Measurements from ENCODE around the gene EFTUD2. TPM values are rescaled to one million over a fixed set of nuclear protein-coding genes. Genes with fewer than 3 reads are reported as not detected.

Gene EFTUD2
- total and polyA plus RNA-seq, 4 donors: 35.5 to 93.3 (median 73.3) TPM

- Histone ChIP-seq H3K4me3 (no peak overlapping the region), H3K4me1 (ENCODE audit: control insufficient read depth in 5 of 5, insufficient read depth in 5 of 5, low read length in 5 of 5) (peaks cover 0 to 8% (median 0%) of the 10 kb centered on the region in 5 donors), H3K36me3 (ENCODE audit: control insufficient read depth in 4 of 4, insufficient read depth in 4 of 4, low read length in 4 of 4) (no peaks in the 10 kb centered on the region), H3K27ac (ENCODE audit: low read depth in 1 of 2, low read length in 1 of 2) (no peak overlapping the region), H3K9me3 (ENCODE audit: control insufficient read depth in 4 of 4, insufficient read depth in 3 of 4, low read length in 3 of 4) (peaks cover 0 to 2% (median 0%) of the 10 kb centered on the region in 4 donors), H3K9ac (ENCODE audit: insufficient read depth in 1 of 2, low read length in 2 of 2) (no peak overlapping the region), H3K27me3 (ENCODE audit: control insufficient read depth in 3 of 3, insufficient read depth in 3 of 3, low read length in 2 of 3) (peaks cover 0 to 21% (median 19%) of the 10 kb centered on the region in 3 donors)
- 91 to 94% methylated on average over 4 of the region's 4 CpGs for WGBS, 2 donors
- TF ChIP-seq CTCF (IDR thresholded peaks at IDR 0.05; ENCODE audit: control extremely low read depth, extremely low read depth): no peak
- DNase-seq (no peak), ATAC-seq (ENCODE audit: insufficient read depth, low FRiP score) (no peak)
These were observed 14.9 kb upstream of the EFTUD2 start for GRCh38 chr17:44914148-44914547.

DNA sequence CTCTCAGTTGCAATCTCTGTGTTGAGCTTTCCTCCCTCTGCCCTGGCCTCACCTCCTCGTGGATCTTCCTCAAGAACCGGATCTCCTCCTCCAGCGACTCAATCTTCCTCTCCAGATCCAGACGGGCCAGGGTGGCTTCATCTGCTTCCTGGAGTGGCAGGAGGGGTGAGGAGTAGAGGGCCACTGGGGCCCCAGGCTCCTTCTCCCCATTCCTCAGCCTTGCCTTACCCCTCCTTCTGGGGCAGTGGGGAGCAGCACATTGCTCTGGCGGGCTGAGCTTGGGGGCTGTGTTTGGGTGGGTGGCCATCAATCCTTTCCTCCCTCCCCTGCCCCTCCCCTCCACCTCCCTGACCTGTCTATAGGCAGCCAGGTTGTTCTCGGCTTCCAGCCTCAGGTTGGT is 14.4 kb upstream of the EFTUD2 start:
- no peak overlapping the region for H3K9ac ChIP-seq (ENCODE audit: insufficient read depth in 1 of 2, low read length in 2 of 2)
- peaks cover 0 to 21% (median 19%) of the 10 kb centered on the region in 3 donors for H3K27me3 ChIP-seq (ENCODE audit: control insufficient read depth in 3 of 3, insufficient read depth in 3 of 3, low read length in 2 of 3)
- no peak for ATAC-seq (ENCODE audit: insufficient read depth, low FRiP score)
- no peaks in the 10 kb centered on the region for H3K36me3 ChIP-seq (ENCODE audit: control insufficient read depth in 4 of 4, insufficient read depth in 4 of 4, low read length in 4 of 4)
- WGBS, 2 donors: 37 to 49% methylated on average over 6 of the region's 6 CpGs
- no peak overlapping the region for H3K27ac ChIP-seq (ENCODE audit: low read depth in 1 of 2, low read length in 1 of 2)
- H3K4me1 ChIP-seq (ENCODE audit: control insufficient read depth in 5 of 5, insufficient read depth in 5 of 5, low read length in 5 of 5): peaks cover 0 to 8% (median 0%) of the 10 kb centered on the region in 5 donors
- DNase-seq: no peak
- H3K4me3 ChIP-seq: no peak overlapping the region
- H3K9me3 ChIP-seq (ENCODE audit: control insufficient read depth in 4 of 4, insufficient read depth in 3 of 4, low read length in 3 of 4): peaks cover 0 to 2% (median 0%) of the 10 kb centered on the region in 4 donors
- TF ChIP-seq CTCF (IDR thresholded peaks at IDR 0.05; ENCODE audit: control extremely low read depth, extremely low read depth): no peak

GRCh38 chr17:44912763-44913544 is 13.7 kb upstream of the EFTUD2 start:
- Histone ChIP-seq H3K9me3 (ENCODE audit: control insufficient read depth in 4 of 4, insufficient read depth in 3 of 4, low read length in 3 of 4) (peaks cover 0 to 2% (median 0%) of the 10 kb centered on the region in 4 donors), H3K27me3 (ENCODE audit: control insufficient read depth in 3 of 3, insufficient read depth in 3 of 3, low read length in 2 of 3) (peaks cover 0 to 21% (median 19%) of the 10 kb centered on the region in 3 donors), H3K4me3 (no peak overlapping the region), H3K9ac (ENCODE audit: insufficient read depth in 1 of 2, low read length in 2 of 2) (no peak overlapping the region), H3K36me3 (ENCODE audit: control insufficient read depth in 4 of 4, insufficient read depth in 4 of 4, low read length in 4 of 4) (no peaks in the 10 kb centered on the region), H3K27ac (ENCODE audit: low read depth in 1 of 2, low read length in 1 of 2) (no peak overlapping the region), H3K4me1 (ENCODE audit: control insufficient read depth in 5 of 5, insufficient read depth in 5 of 5, low read length in 5 of 5) (peaks cover 0 to 8% (median 0%) of the 10 kb centered on the region in 5 donors)
- no peak for ATAC-seq (ENCODE audit: insufficient read depth, low FRiP score)
- TF ChIP-seq CTCF (IDR thresholded peaks at IDR 0.05; ENCODE audit: control extremely low read depth, extremely low read depth): no peak
- 84 to 85% methylated on average over 14 of the region's 14 CpGs for WGBS, 2 donors
- DNase-seq: no peak
